Measurements from ENCODE around the gene COL4A5.

GRCh38 chrX:108740299-108740774 lies 300.7 kb downstream of the COL4A5 start:
- no peak for TF ChIP-seq TAF1 (IDR thresholded peaks at IDR 0.05; ENCODE audit: borderline replicate concordance, insufficient read depth, low read length)
- TF ChIP-seq, protein P1, sequence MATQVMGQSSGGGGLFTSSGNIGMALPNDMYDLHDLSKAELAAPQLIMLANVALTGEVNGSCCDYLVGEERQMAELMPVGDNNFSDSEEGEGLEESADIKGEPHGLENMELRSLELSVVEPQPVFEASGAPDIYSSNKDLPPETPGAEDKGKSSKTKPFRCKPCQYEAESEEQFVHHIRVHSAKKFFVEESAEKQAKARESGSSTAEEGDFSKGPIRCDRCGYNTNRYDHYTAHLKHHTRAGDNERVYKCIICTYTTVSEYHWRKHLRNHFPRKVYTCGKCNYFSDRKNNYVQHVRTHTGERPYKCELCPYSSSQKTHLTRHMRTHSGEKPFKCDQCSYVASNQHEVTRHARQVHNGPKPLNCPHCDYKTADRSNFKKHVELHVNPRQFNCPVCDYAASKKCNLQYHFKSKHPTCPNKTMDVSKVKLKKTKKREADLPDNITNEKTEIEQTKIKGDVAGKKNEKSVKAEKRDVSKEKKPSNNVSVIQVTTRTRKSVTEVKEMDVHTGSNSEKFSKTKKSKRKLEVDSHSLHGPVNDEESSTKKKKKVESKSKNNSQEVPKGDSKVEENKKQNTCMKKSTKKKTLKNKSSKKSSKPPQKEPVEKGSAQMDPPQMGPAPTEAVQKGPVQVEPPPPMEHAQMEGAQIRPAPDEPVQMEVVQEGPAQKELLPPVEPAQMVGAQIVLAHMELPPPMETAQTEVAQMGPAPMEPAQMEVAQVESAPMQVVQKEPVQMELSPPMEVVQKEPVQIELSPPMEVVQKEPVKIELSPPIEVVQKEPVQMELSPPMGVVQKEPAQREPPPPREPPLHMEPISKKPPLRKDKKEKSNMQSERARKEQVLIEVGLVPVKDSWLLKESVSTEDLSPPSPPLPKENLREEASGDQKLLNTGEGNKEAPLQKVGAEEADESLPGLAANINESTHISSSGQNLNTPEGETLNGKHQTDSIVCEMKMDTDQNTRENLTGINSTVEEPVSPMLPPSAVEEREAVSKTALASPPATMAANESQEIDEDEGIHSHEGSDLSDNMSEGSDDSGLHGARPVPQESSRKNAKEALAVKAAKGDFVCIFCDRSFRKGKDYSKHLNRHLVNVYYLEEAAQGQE (IDR thresholded peaks at IDR 0.05; ENCODE audit: insufficient read depth in 1 of 2, low read depth in 2 of 2, low read length in 2 of 2): no peak
- no peak for TF ChIP-seq POLR2AphosphoS5 (IDR thresholded peaks at IDR 0.05; ENCODE audit: low read depth, low read length)
- no peak for TF ChIP-seq FOXP2 (optimal IDR thresholded peaks at IDR 0.05; ENCODE audit: borderline replicate concordance, extremely low read depth, extremely low read length, insufficient read depth)
